Osteoblast (primary cell): ENCODE measurements around the gene CBY1. TPM values are rescaled to one million over a fixed set of nuclear protein-coding genes. Genes with fewer than 3 reads are reported as not detected.

Experiments used
- DNase-seq: peaks from one replicate; pipeline ENCODE4 v3.0.0; 2011; ENCODE audit warnings: low spot score, mixed read lengths; ENCODE audit not compliant: insufficient read length; ENCODE audit errors: missing footprints
- H2AFZ ChIP-seq: 2 replicates; pipeline ENCODE4 v1.6.0; 2011; ENCODE audit warnings: mild to moderate bottlenecking, low read length
- H3K27ac ChIP-seq: 2 replicates; pipeline ENCODE4 v1.5.1; 2011; ENCODE audit warnings: mild to moderate bottlenecking, low read depth, low read length, moderate library complexity
- H3K27me3 ChIP-seq: 2 replicates; pipeline ENCODE4 v1.6.0; 2012; ENCODE audit warnings: mild to moderate bottlenecking, control low read depth, inconsistent platforms, low read length, moderate library complexity; ENCODE audit not compliant: insufficient read depth
- H3K36me3 ChIP-seq: 2 replicates; pipeline ENCODE4 v1.5.1; 2011; ENCODE audit warnings: mild to moderate bottlenecking, low read length, control low read depth, moderate library complexity; ENCODE audit not compliant: insufficient read depth
- H3K4me1 ChIP-seq: 2 replicates; pipeline ENCODE4 v1.5.1; 2011; ENCODE audit warnings: mild to moderate bottlenecking, low read length, control low read depth, moderate library complexity; ENCODE audit not compliant: insufficient read depth
- H3K4me2 ChIP-seq: 2 replicates; pipeline ENCODE4 v1.6.0; 2011; ENCODE audit warnings: mild to moderate bottlenecking, low read length; ENCODE audit not compliant: insufficient read depth
- H3K4me3 ChIP-seq: fragments of 200-600 bp; sonication (generic); 3 replicates; pipeline ENCODE4 v1.5.1; 2012; ENCODE audit warnings: mild to moderate bottlenecking, low read length, inconsistent platforms; ENCODE audit not compliant: insufficient read depth
- H3K79me2 ChIP-seq: 2 replicates; pipeline ENCODE4 v1.6.0; 2012; ENCODE audit warnings: mild to moderate bottlenecking, low read length, control low read depth, inconsistent platforms; ENCODE audit not compliant: insufficient read depth
- H3K9me3 ChIP-seq: 2 replicates; pipeline ENCODE4 v1.5.1; 2011; ENCODE audit warnings: low read depth, low read length, control low read depth
- H4K20me1 ChIP-seq: 2 replicates; pipeline ENCODE4 v1.6.0; 2012; ENCODE audit warnings: mild to moderate bottlenecking, low read length, control low read depth; ENCODE audit not compliant: insufficient read depth
- CTCF ChIP-seq: IDR thresholded peaks from 2 replicates; pipeline ENCODE4 v1.5.1; 2011; ENCODE audit warnings: mild to moderate bottlenecking, low read depth, low read length, moderate library complexity; ENCODE audit errors: extremely low read depth
- total RNA-seq: library from RNA; depleted of rRNA; stranded (reverse); fragments of >200 nt; gene quantifications from 2 replicates; pipeline ENCODE4 v1.2.3, GENCODE V29; 2012

Gene CBY1
- total RNA-seq, 1 donor = 13.8 TPM

GRCh38 chr22:38713921-38714320, 57.5 kb downstream of the CBY1 start:
- peaks cover 33% of the 10 kb centered on the region for H3K36me3 ChIP-seq
- H2AFZ ChIP-seq = no peak overlapping the region
- H3K27ac ChIP-seq = no peak overlapping the region
- H3K79me2 ChIP-seq = peaks cover 87% of the 10 kb centered on the region
- H3K4me1 ChIP-seq = peaks cover 12% of the 10 kb centered on the region
- no peak for DNase-seq
- peaks cover 56% of the 10 kb centered on the region for H4K20me1 ChIP-seq
- H3K27me3 ChIP-seq = no peaks in the 10 kb centered on the region
- no peak for TF ChIP-seq CTCF
- no peaks in the 10 kb centered on the region for H3K9me3 ChIP-seq
- no peak overlapping the region for H3K4me3 ChIP-seq
- no peak overlapping the region for H3K4me2 ChIP-seq

- peaks cover 46% of the 10 kb centered on the region for H4K20me1 ChIP-seq
Measured at GRCh38 chr22:38715176-38715764, 58.8 kb downstream of the CBY1 start.

GRCh38 chr22:38715852-38716251, 59.4 kb downstream of the CBY1 start:
- Histone ChIP-seq H3K27me3 (no peaks in the 10 kb centered on the region), H3K4me3 (no peak overlapping the region), H4K20me1 (peaks cover 40% of the 10 kb centered on the region), H2AFZ (no peak overlapping the region), H3K79me2 (peaks cover 77% of the 10 kb centered on the region), H3K4me2 (no peak overlapping the region), H3K27ac (no peak overlapping the region), H3K4me1 (peaks cover 13% of the 10 kb centered on the region), H3K9me3 (no peaks in the 10 kb centered on the region), H3K36me3 (peaks cover 26% of the 10 kb centered on the region)
- DNase-seq = no peak
- TF ChIP-seq CTCF = no peak

More at GRCh38 chr22:38715176-38715764, 58.8 kb downstream of the CBY1 start:
- no peaks in the 10 kb centered on the region for H3K9me3 ChIP-seq
- H3K27me3 ChIP-seq = no peaks in the 10 kb centered on the region
- no peak overlapping the region for H3K4me3 ChIP-seq
- peaks cover 77% of the 10 kb centered on the region for H3K79me2 ChIP-seq
- peaks cover 13% of the 10 kb centered on the region for H3K4me1 ChIP-seq
- H3K27ac ChIP-seq = no peak overlapping the region
- no peak overlapping the region for H3K4me2 ChIP-seq
- H3K36me3 ChIP-seq = peaks cover 22% of the 10 kb centered on the region
- no peak for TF ChIP-seq CTCF
- no peak overlapping the region for H2AFZ ChIP-seq
- no peak for DNase-seq

- H4K20me1 ChIP-seq = peaks cover 37% of the 10 kb centered on the region
- no peak overlapping the region for H2AFZ ChIP-seq
- H3K4me2 ChIP-seq = no peak overlapping the region
- no peaks in the 10 kb centered on the region for H3K9me3 ChIP-seq
- no peak for DNase-seq
- no peaks in the 10 kb centered on the region for H3K27me3 ChIP-seq
- no peak overlapping the region for H3K4me3 ChIP-seq
- peaks cover 29% of the 10 kb centered on the region for H3K36me3 ChIP-seq
- H3K4me1 ChIP-seq = peaks cover 13% of the 10 kb centered on the region
- TF ChIP-seq CTCF = no peak
- peaks cover 73% of the 10 kb centered on the region for H3K79me2 ChIP-seq
- no peak overlapping the region for H3K27ac ChIP-seq
Measured at GRCh38 chr22:38716271-38716670, 59.8 kb downstream of the CBY1 start.
